ENCODE results near the gene SYTL2.

Gene SYTL2

GRCh38 chr11:85826116-85826855 is 15.3 kb upstream of the SYTL2 start:
- peak in 30 of 58 donors; percentile 1 to 58 (median 17) for DNase-seq

DNA sequence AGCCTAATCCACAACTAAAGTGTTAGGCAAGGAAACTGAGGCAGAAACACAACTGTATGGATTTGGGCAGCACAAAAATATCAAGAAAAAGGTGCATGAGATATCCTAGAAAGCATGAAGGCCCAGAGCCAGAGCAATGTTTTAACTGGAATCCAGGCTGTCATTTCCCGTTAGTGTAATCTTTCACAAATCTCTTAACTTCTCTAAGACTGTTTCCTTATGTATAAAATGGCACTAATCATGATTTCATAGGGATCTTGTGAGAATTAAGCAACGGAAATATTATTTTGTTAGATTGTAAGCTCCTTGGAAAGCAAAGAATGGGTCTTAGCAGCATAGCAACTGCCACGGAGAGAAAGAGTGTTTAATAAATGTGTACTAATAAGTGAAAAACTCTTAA is 14.7 kb upstream of the SYTL2 start:
- DNase-seq = no peak

- DNase-seq = no peak
Measured at GRCh38 chr11:85823816-85824215, 12.9 kb upstream of the SYTL2 start.

- DNase-seq = no peak
Measured at GRCh38 chr11:85822814-85823213, 11.9 kb upstream of the SYTL2 start.

GRCh38 chr11:85821636-85822035 is 10.7 kb upstream of the SYTL2 start:
- no peak for DNase-seq

- DNase-seq = no peak
Measured at GRCh38 chr11:85819441-85819840, 8.5 kb upstream of the SYTL2 start.

- no peak for DNase-seq
Measured at GRCh38 chr11:85815186-85815931, 4.4 kb upstream of the SYTL2 start.

- DNase-seq = no peak
Measured at GRCh38 chr11:85813721-85814120, 2.8 kb upstream of the SYTL2 start.

- no peak for DNase-seq
Measured at GRCh38 chr11:85811624-85812023, 683 bp upstream of the SYTL2 start.

DNA sequence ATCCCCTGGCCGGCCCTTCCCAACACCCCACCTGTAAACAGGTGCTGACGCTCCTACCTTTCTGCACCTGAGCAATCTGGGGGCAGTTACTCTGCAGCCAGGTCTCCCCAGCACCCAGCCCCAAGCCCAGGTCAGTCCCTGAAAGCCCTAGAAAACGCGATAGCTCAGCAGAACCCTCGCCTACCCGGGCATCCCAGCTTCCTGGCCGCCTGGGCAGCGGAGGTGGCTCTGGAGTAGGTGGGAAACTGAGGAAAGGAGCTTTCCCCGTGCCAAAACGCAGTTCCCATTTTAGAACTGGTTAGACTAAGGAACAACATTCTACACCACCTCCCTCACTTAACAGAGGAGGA is 445 bp downstream of the SYTL2 start:
- DNase-seq = peak in 14 of 58 donors; percentile 2 to 58 (median 43)

GRCh38 chr11:85809863-85810262 is 1.1 kb downstream of the SYTL2 start:
- peak in 22 of 58 donors; percentile 1 to 47 (median 20) for DNase-seq

DNA sequence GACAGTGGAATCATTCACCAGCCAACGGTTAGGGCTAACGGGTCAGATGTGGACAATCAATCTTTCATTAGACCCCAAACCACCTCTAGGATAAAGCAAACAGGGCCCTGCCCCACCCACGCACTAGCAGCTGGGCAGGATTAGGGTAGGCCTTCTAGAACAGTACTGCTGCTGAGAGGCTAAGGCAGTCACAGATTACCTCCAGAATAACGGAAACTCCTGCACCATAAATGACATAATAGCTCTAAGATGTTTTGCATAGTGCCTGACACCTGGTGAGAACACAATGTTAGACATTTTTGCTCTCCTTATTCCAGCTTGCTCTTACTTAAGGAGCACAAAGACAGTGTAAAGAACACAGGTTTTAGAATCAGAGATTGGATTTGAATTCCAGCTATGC is 1.8 kb downstream of the SYTL2 start:
- DNase-seq = peak in 1 of 58 donors; percentile 1

GRCh38 chr11:85806876-85807275 is 4.1 kb downstream of the SYTL2 start:
- DNase-seq = peak in 3 of 58 donors; percentile 1 to 14 (median 11)

DNA sequence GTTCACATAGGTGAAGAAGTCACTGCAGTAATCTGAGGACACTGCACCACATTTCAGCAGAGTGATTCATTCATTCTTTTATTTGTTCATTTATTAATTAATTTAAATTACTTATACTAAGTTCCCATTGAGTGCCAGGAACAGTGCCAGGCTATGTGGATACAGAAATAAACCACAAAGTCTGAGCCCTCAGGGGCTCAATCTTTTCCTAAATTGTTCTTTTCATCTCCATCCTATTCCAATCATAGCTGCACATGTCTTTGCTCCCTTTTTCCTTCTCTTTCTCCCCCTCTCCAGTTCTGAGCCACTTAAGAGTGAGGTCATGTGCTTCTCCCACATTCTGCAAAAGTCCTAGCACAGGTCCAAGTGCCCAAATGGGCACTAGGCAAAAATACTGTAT is 4.9 kb downstream of the SYTL2 start:
- DNase-seq = no peak

DNA sequence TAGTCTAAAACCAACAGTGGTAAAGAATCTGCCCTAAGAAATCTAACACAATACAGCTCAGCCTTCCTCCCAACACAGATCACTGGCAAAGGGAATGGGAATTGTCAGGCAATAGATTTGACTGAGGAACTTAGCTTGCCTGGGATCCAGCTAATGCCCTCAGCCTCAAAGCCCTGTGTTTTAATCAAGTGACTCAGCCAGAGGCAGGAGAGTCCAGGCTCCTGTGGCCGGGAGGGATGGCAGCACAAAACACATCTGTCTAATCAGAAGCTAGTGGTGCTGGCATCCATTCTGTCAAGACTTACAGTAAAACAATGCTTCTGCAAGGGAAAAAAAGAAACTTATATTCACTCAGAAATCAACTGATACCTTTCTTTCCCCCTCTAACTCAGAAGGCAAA is 5.6 kb downstream of the SYTL2 start:
- DNase-seq = peak in 2 of 58 donors; percentile 1 to 4

DNA sequence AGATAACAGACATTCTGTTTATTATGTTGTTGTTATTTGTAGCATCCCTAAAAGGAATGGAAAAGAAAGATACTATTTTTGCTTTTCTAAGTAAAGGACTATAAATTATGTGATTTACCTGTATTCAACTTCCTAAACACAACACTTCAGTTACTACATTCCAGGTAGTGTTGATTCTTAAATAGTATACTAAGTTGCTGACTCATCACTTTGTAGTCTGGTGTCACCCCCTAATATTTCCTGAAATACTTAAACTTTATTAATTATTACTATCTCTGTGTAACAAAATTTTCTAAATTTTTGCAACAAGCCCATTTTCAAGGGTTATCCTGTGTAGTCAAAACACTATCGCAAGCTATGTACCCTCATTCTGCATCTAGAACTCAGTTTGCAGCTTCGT is 7.0 kb downstream of the SYTL2 start:
- no peak for DNase-seq

DNA sequence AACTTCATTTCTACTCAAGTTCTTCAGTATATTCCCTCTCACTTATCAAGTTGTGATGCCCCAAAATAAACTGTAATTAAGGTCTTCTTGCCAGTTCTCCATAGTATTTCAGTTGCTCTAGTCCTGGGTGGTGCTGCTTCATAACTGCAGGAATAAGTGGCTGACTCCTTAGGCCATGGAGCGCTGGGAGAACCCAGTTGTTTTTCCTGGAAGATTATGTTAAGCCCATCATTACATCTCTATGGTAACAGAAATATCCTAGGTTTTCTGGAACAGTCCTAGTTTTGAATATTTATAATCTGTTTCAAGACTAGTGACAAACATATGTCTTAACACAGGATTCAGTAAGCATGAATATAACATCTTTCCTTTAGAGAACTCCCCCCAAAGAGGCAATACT is 7.6 kb downstream of the SYTL2 start:
- no peak for DNase-seq

GRCh38 chr11:85801527-85801926 is 9.4 kb downstream of the SYTL2 start:
- no peak for DNase-seq

DNA sequence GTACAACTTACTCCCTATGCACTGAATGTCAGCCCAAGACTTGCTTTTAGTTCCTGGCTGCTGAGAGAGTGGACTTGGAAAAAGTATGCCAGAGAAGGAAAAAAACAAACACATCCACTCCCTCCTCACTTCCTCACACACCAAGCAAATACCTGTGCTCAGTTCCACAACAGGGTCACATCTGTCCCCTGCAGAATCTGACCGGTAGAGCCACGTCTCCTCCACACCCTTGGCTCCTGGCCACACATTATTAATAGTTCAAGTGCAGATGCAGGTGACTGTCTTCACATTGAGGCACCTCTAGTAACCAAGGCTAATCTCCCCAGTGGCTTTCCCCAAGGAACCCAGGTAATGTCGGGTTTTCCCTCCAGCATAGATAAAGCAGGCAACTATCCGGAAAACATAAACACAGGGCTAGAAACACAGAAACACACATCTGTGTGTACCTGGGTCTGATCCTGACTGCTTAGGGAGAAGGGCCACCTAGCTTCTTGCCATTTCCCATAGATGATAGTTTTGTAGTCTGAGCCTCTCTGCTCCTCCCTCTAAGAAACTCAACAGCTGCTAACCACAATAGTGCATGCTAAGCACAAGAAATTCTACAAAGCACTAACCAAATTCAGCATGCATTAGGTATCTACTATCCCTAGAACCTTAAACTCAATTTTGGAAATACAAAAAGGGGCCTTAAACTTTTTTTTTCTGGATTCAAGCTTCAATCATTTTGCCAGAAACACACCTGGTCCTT is 10.2 kb downstream of the SYTL2 start:
- DNase-seq = no peak

DNA sequence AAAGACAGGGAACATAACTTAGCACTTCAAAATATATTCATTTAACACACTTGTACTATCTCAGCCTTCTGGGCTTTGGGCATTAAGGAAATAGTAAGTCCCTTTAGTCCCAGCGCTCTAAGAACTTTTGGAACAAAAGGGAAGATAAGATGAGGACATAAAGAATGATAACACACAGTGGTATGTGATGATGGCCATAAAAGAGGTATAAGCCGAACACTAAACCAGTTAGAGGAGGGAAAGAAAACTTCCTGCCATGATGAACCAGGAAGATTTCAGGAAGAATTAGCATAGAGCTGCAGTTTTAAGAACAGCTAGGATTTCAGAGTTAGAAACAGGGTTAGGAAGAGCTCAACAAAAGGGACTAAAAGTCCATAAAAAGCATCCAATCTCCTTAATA is 11.8 kb downstream of the SYTL2 start:
- DNase-seq = no peak

- no peak for DNase-seq
Measured at GRCh38 chr11:85798361-85798760, 12.6 kb downstream of the SYTL2 start.

All from anterior cingulate cortex (tissue), 58 donors.